RWPE1 (cell line): ENCODE measurements around the gene TPX2.

Experiments used
- CTCF ChIA-PET: fragments of 350-600 bp; sonication (Branson Sonifier 250); formaldehyde crosslinking; extraction: SDS; loops from one replicate; lab custom pipeline; 2021; lab: Yijun Ruan, JAX
- POLR2A ChIA-PET: fragments of 400-600 bp; formaldehyde crosslinking; extraction: SDS; loops from one replicate; lab custom pipeline; 2020; ENCODE audit warnings: antibody characterized with exemption; ENCODE audit not compliant: low non-redundant PET; lab: Yijun Ruan, JAX
- DNase-seq: peaks from one replicate; pipeline ENCODE4 v3.0.0; 2012; ENCODE audit warnings: low spot score
- H3K27ac ChIP-seq: fragments of 450-650 bp; 2 replicates; pipeline ENCODE4 v1.5.1; 2017
- TF ChIP-seq, protein P1 (sequence below): fragments of 450-650 bp; conservative IDR thresholded peaks from 2 replicates; pipeline ENCODE4 v1.5.1; 2017; ENCODE audit warnings: low read depth, mild to moderate bottlenecking

Gene TPX2

DNA sequence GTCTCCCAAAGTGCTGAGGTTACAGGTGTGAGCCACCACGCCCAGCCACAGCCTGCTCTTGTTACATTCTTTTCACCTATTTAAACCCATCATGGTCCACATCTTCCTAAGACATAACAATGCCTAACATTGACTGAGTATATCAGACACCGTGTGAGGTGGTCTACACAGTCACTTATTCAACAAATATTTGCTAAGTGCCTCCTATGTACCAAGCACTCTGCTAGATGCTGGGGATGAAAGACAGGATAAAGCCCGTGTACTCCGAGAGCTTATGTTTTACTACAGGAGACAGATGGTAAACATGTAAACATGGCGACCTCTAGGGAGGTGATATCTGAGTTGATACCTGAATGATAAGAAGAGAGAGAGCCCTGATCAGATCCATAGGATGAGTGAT lies 29.2 kb upstream of the TPX2 start:
- POLR2A ChIA-PET = interaction anchor here (0.9 kb wide), 3 partner anchors 9 to 49 kb away, joined by 3 to 5 read pairs (median 4); partner anchors contain the start of gene BCL2L1
- TF ChIP-seq, protein P1, sequence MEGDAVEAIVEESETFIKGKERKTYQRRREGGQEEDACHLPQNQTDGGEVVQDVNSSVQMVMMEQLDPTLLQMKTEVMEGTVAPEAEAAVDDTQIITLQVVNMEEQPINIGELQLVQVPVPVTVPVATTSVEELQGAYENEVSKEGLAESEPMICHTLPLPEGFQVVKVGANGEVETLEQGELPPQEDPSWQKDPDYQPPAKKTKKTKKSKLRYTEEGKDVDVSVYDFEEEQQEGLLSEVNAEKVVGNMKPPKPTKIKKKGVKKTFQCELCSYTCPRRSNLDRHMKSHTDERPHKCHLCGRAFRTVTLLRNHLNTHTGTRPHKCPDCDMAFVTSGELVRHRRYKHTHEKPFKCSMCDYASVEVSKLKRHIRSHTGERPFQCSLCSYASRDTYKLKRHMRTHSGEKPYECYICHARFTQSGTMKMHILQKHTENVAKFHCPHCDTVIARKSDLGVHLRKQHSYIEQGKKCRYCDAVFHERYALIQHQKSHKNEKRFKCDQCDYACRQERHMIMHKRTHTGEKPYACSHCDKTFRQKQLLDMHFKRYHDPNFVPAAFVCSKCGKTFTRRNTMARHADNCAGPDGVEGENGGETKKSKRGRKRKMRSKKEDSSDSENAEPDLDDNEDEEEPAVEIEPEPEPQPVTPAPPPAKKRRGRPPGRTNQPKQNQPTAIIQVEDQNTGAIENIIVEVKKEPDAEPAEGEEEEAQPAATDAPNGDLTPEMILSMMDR = no peak
- CTCF ChIA-PET = interaction anchor here (1.1 kb wide), 1 partner anchor 13 kb away, joined by 3 read pairs; the partner anchor contains the start of gene BCL2L1
- DNase-seq = no peak
- peak overlapping the region; percentile 93 for H3K27ac ChIP-seq

DNA sequence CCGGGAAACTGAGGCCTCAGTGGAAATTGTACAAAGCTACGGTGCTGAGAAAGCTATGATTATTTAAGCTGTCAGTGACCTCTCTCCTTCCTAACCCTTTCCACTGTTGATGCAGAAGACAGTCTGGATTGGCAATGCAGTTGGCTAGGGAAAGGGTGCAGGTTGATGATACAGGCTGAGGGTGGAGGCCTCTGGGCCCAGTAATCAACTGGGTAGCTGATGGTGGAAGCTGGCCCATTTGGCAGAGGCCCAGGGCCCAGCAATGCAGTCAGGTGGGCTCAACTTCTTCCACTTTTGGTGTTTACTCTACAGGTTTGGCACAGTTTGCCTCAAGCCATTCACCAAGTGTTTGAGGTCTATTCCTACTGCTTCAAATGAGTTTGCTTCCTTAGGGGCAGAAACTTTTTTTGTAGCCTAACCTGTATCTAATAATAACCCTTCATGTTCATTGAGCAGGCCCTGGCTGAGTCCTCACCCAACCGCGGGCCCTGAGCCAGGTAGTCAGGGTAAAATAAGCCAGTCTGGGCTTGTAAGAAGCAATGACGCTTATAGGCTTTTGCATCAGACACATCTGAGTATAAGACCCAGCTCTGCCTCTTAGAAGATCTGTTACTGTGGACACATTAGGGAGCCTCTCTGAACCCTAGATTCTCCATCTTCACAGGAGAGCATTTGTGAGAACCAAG lies 28.5 kb upstream of the TPX2 start:
- ChIA-PET POLR2A (interaction anchor here (0.6 to 1.5 kb wide), 5 partner anchors 10 to 115 kb away, joined by 3 to 5 read pairs (median 4); partner anchors contain the start of gene BCL2L1), CTCF (interaction anchor here (1.0 to 1.2 kb wide), 3 partner anchors 12 to 49 kb away, joined by 3 read pairs; partner anchors contain the start of gene BCL2L1)
- peak; percentile 96 for DNase-seq
- peak overlapping the region; percentile 93 for H3K27ac ChIP-seq
- TF ChIP-seq, protein P1 = no peak

DNA sequence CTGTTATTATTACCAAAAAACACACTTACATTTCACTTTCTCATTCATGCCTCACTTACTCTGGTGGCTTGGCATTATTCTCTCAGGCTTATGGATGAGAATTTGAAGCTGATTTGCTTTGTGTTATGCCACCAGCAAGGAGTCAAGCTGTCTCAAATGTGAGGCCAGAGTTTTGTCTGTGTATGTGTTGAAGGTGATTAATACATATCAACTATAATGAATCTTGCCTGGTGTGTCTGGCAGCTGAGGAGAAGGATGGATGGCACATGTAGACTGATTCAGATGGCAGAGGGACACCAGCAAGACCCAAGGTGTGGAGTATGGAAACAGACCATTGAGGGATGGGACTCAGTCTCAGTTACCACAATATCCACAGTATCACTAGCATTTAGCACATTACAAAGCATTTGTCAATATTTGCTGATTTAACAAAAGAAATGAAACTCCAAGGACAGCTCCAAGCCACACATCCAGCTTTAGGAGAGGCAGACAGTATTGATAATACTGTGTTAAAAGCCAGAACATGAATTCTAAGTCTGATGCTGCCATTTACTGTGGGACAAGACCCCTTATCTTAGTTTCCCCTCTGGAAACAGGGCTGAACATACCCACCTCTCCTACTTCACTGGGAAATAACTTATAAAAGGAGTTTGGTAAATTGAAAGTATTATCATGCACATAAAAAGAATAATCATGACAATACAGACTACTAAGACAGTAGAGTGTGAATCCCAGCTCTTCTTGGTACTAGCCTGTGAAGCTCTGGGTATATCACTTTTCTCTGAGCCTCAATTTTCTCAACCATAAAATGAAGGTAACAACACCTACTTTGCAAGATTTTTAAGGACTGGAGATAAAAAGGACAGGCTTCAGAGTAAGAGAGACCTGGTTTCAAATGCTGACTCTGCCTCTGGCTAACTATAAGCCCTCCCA lies 27.6 kb upstream of the TPX2 start:
- ChIA-PET POLR2A (interaction anchor here (0.5 to 1.5 kb wide), 4 partner anchors 9 to 52 kb away, joined by 3 to 4 read pairs (median 4); no protein-coding TSS in a partner anchor), CTCF (interaction anchor here (0.6 to 2.8 kb wide), 6 partner anchors 11 to 99 kb away, joined by 3 to 16 read pairs (median 4); partner anchors contain the start of gene BCL2L1)
- peak overlapping the region; percentile 93; the same call in 1 of the 2 replicates for H3K27ac ChIP-seq
- TF ChIP-seq, protein P1 = no peak
- DNase-seq = no peak

DNA sequence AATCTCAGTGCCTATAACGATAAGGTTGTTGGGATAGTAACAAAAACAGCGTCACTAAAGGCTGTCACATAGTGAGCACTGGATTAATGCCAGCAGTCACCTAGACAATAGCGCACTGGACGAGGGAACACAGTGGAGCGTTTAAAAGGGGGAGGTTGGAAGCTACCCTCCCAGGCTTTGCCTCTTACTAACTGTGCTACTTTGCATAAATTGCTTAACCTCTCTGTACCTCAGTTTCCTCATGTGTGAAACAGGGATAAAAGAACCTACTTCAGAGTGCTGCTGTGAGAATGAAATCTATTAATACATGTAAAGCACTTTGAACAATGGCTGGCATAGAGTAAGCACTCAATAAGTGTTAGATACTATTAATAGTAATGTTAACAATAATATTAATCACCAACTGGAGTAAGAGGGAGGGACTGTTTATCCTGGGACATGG lies 27.0 kb upstream of the TPX2 start:
- POLR2A ChIA-PET = interaction anchor here (0.5 to 1.6 kb wide), 3 partner anchors 8 to 53 kb away, joined by 3 to 6 read pairs (median 4); no protein-coding TSS in a partner anchor
- TF ChIP-seq, protein P1 = no peak
- peak overlapping the region; percentile 97 for H3K27ac ChIP-seq
- CTCF ChIA-PET = interaction anchor here (0.6 to 2.8 kb wide), 3 partner anchors 11 to 99 kb away, joined by 4 to 16 read pairs (median 6); partner anchors contain the start of gene BCL2L1
- no peak for DNase-seq

DNA sequence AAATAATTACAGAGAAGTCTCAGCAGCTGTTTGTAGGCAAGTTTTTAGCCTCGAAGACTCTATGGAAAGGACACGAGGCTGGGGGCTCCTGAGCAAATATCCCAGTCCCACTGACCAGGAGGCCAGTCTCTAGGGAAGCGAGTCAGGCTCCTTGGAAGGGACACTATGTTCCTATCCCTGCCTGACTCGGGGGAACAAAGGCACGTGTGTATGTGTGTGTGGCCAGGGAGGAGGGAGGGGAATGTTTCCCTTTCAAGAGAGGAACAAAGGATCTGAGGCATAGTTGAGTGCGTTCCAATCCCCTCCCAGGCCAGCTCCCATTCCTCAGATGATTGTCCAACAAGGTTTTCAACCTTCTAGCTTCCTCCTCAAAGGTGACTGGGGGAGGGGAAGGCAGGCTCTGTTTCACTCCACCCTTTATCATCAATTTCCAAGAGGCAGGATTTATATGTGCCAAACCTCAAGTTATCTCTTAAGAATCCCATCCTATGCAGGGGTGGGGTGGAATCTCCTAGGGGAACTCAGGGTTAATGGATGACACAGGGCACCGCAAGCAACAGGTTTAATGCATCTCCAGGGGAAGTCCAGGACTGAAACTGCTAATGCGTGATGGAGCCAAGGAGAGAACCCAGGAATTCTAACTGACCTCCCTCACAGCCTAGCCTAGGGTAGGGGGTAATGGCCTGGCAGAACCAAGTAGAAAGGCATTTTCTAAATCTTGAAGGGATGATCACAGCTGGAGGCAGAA lies 26.4 kb upstream of the TPX2 start:
- ChIA-PET POLR2A (interaction anchor here (0.5 to 1.8 kb wide), 5 partner anchors 8 to 54 kb away, joined by 3 to 6 read pairs (median 3); no protein-coding TSS in a partner anchor), CTCF (interaction anchor here (0.6 to 2.8 kb wide), 4 partner anchors 11 to 100 kb away, joined by 4 to 16 read pairs (median 6); partner anchors contain the start of gene BCL2L1)
- TF ChIP-seq, protein P1 = no peak
- DNase-seq = peak; percentile 98
- H3K27ac ChIP-seq = peak overlapping the region; percentile 97
